Neuron (in vitro differentiated cells): ENCODE measurements around the gene PRR5.

Source experiments
- H2AFZ ChIP-seq: one replicate; pipeline ENCODE4 v1.6.1; 2013; ENCODE audit warnings: low read depth, mild to moderate bottlenecking, inconsistent platforms, low read length, moderate library complexity
- H3K27me3 ChIP-seq: one replicate; pipeline ENCODE4 v1.6.1; 2013; ENCODE audit warnings: low read length; ENCODE audit not compliant: insufficient read depth
- H3K36me3 ChIP-seq: one replicate; pipeline ENCODE4 v1.6.1; 2013; ENCODE audit warnings: low read length; ENCODE audit not compliant: insufficient read depth
- H3K4me1 ChIP-seq: one replicate; pipeline ENCODE4 v1.6.1; 2013; ENCODE audit warnings: low read length; ENCODE audit not compliant: insufficient read depth
- H3K4me3 ChIP-seq: 2 replicates; pipeline ENCODE4 v1.5.1; 2013; ENCODE audit warnings: mild to moderate bottlenecking, low read length, moderate library complexity
- H3K9me3 ChIP-seq: one replicate; pipeline ENCODE4 v1.6.1; 2013; ENCODE audit warnings: low read length

Gene PRR5

DNA sequence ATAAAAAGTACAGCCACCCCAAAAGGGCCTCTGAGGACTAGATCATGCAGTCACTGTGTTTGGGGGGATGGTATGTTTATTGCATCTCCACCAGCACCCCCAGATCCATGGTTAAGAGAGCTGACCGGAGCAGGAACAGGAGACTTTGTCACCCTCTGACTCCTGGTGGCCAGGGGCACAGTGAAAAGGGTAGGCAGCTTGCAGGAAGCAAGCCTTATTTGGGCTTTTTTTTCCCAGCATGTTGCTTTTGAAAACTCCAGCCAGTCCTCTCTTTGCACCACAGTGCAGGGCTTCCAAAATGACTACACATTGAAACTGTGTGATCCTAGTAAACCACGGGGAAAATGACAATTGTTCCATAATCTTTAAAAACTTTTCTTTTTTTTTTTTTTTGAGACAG lies 20.6 kb downstream of the PRR5 start:
- Histone ChIP-seq H2AFZ (no peak overlapping the region), H3K4me3 (no peak overlapping the region), H3K36me3 (no peaks in the 10 kb centered on the region), H3K9me3 (no peaks in the 10 kb centered on the region), H3K4me1 (no peaks in the 10 kb centered on the region), H3K27me3 (no peaks in the 10 kb centered on the region)

DNA sequence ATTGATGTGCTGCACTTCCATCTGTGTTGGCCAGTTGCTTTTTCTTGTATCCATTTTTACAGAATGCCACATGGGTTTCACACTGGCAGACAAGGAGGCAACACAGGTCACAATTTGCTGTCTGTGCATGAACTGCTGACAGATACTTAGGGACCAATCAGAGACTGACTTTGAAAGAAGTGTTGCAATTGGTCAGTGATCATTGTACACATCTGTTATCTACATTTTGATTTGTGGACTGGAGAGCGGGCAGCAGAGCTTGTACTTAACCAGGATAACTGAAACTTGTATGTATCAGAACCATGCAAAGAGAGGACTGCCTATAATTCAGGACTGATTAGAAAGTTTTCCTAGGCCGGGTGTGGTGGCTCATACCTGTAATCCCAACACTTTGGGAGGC lies 21.8 kb downstream of the PRR5 start:
- no peaks in the 10 kb centered on the region for H3K27me3 ChIP-seq
- H3K4me3 ChIP-seq, result no peak overlapping the region
- H3K4me1 ChIP-seq, result no peaks in the 10 kb centered on the region
- no peak overlapping the region for H2AFZ ChIP-seq
- H3K36me3 ChIP-seq, result no peaks in the 10 kb centered on the region
- H3K9me3 ChIP-seq, result no peaks in the 10 kb centered on the region

DNA sequence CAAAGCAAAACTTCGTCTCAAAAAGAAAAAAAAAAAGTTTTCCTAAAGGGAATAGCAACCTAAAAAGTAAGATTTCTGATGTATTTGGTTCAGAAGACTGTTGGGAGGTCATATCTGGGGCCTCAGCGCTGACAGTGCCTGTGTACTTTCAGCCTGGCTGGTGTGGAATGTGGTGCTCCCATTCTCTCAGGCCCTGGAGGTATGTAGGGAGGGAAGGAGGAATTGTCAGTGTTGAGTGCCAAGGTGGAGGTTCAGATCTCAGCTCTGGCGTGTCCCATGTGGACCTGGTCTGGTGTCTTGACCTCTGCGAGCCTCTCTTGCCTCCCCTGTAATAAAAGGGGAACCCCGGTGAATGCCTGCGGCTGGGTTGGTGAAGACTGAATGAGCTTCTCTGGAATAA lies 22.4 kb downstream of the PRR5 start:
- no peak overlapping the region for H2AFZ ChIP-seq
- H3K4me3 ChIP-seq, result no peak overlapping the region
- no peaks in the 10 kb centered on the region for H3K27me3 ChIP-seq
- H3K9me3 ChIP-seq, result no peaks in the 10 kb centered on the region
- H3K36me3 ChIP-seq, result no peaks in the 10 kb centered on the region
- no peaks in the 10 kb centered on the region for H3K4me1 ChIP-seq

- no peak overlapping the region for H2AFZ ChIP-seq
- H3K4me1 ChIP-seq, result peaks cover 3% of the 10 kb centered on the region
- H3K4me3 ChIP-seq, result no peak overlapping the region
- no peaks in the 10 kb centered on the region for H3K36me3 ChIP-seq
- H3K9me3 ChIP-seq, result no peaks in the 10 kb centered on the region
- no peaks in the 10 kb centered on the region for H3K27me3 ChIP-seq
Measured at GRCh38 chr22:44724859-44725258, 22.9 kb downstream of the PRR5 start.

DNA sequence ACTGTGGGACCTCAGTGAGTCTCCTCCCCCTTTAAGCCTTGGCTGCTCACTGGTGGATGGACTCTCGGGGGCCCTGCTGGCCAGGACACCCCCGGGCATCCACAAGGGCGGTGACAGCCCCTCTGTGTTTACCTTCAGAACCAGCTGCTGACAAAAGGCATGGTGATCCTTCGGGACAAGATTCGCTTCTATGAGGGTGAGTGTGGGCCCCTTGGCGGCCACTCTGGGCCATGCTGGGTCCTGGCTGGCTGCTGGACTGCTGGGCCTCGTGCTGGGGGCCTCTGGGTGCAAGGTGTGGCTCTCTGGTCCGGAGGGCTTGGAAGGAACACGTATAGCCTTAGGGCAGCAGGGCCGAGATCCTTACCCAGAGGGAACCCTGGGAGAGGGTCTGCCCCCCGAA lies 24.4 kb downstream of the PRR5 start:
- H3K36me3 ChIP-seq, result no peaks in the 10 kb centered on the region

DNA sequence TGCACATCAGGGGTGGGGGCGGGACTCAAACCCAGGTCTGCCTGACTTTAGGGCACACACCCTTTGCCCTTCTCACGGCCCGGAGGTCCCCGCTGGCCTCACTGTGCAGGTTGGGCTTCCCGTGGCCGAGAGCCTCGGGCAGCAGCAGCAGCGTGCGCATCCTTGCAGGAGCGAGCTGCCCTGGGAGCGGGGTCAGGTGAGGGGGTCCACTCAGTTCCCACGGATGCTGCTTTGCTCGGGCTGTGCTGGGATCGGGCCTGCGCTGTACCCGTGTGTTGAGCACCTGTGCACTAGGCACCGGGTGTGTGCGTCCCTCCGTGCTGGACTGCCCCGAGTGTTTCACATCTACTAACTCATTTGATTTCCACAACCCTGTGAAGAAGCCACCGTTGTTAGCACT lies 25.1 kb downstream of the PRR5 start:
- Histone ChIP-seq H2AFZ (no peak overlapping the region), H3K9me3 (no peaks in the 10 kb centered on the region), H3K4me3 (no peak overlapping the region), H3K36me3 (no peaks in the 10 kb centered on the region), H3K27me3 (no peaks in the 10 kb centered on the region), H3K4me1 (peaks cover 10% of the 10 kb centered on the region)

More for the DNA sequence above, 24.4 kb downstream of the PRR5 start:
- Histone ChIP-seq H2AFZ (no peak overlapping the region), H3K27me3 (no peaks in the 10 kb centered on the region), H3K4me3 (no peak overlapping the region), H3K9me3 (no peaks in the 10 kb centered on the region), H3K4me1 (peaks cover 10% of the 10 kb centered on the region)

DNA sequence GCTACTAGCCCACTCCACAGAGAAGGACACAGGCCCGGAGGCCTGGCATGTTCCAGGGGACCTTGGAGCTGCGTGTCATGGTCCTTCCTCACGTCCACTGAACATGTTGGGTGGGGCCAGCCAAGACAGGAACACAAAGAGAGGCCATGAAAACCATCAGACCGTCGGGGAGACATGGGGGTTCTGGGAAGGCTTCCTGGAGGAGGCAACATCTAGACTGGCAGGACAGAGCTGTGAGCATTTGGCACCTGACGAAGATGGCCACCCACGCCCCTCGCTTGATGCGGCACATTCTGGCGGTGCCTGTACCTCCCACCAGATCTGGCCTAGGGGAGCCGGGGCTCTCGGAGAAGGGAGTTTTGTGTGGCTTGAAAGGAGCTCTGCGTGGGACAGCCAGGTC lies 25.7 kb downstream of the PRR5 start:
- H3K9me3 ChIP-seq, result no peaks in the 10 kb centered on the region
- H3K27me3 ChIP-seq, result no peaks in the 10 kb centered on the region
- H3K4me1 ChIP-seq, result peaks cover 10% of the 10 kb centered on the region
- H2AFZ ChIP-seq, result no peak overlapping the region
- H3K4me3 ChIP-seq, result no peak overlapping the region
- H3K36me3 ChIP-seq, result no peaks in the 10 kb centered on the region

DNA sequence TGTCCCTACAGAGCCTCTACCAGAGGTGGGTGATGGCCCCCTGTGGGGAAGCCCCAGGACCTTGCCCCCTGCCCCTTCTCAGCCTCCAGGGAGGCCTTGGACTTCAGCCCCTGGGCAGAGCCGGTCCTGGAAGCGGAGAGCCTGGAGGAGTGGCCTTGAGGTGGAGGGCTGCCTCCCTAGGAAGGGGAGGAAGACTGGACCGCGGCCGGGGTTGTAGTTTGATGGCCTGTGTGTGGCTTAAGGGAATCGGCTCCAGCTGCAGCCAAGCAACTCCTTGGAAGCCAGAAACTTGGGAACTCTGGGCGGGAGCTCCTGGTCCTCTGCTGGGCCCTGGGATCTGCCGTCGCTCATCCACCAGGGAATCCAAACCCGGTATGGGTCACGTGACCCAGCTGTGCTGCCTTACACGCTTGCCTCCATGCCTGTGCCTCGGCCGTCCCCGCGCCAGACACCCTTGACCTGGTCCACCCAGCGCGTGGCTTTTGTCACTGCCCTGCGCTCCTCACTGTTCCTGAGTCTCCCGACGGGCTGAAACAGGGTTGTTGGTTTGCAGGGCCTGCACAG lies 26.8 kb downstream of the PRR5 start:
- Histone ChIP-seq H3K4me3 (no peak overlapping the region), H3K36me3 (no peaks in the 10 kb centered on the region), H3K27me3 (no peaks in the 10 kb centered on the region), H3K9me3 (no peaks in the 10 kb centered on the region), H3K4me1 (peaks cover 10% of the 10 kb centered on the region), H2AFZ (no peak overlapping the region)

DNA sequence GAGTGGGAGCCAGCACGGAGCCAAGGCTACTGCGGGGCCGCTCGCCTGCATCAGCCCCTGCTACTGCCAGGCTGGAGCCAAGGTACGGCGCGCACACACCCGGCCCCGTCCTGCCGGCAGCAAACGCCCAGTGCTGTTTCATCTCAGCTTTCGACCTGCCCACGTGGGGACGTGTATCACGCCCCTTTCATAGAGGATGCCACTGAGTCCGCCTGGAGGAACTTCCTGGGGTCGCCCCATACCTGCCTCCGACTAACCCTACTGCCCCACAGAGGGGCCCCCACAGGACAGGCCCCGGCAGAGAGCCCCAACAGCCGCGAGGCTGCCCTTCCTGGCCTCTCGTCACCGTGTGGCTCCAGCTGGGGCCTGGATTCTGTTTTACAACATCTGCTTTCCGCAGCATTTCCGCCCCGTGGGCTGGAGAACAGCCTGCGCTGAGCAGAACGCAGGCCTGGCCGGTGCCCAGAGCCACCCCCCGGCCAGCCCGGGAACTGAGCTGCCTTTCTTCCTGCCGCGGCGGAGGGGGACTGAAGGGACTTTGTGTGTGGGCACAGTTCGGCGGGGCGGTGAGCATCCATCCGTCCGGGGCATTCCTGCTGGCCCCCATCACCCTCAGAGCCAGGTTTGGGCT lies 27.5 kb downstream of the PRR5 start:
- no peak overlapping the region for H2AFZ ChIP-seq
- H3K4me1 ChIP-seq, result peaks cover 10% of the 10 kb centered on the region
- H3K4me3 ChIP-seq, result no peak overlapping the region
- no peaks in the 10 kb centered on the region for H3K27me3 ChIP-seq
- H3K9me3 ChIP-seq, result no peaks in the 10 kb centered on the region
- H3K36me3 ChIP-seq, result no peaks in the 10 kb centered on the region

DNA sequence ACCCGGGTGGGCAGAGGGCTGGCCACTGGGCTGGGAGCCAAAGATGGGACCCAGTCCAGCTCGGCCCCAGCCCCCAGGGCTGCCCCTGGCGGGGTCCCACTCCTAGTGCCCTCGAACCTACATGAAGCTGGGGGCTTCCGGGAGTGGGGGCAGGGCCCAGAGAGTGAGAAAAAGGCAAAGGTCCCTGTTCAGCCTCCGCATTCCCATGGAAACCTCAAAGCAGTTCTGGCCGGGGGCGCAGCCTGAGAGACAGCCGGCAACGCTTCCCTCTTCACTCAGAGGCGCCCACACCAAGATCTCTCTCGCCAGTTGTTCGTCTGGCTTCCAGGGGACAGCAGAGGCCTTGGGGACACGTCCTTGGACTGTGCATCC lies 28.0 kb downstream of the PRR5 start:
- Histone ChIP-seq H3K4me1 (peaks cover 10% of the 10 kb centered on the region), H3K4me3 (no peak overlapping the region), H3K36me3 (no peaks in the 10 kb centered on the region), H2AFZ (no peak overlapping the region), H3K27me3 (no peaks in the 10 kb centered on the region), H3K9me3 (no peaks in the 10 kb centered on the region)

- no peaks in the 10 kb centered on the region for H3K36me3 ChIP-seq
Measured at GRCh38 chr22:44730490-44731356, 28.7 kb downstream of the PRR5 start.

DNA sequence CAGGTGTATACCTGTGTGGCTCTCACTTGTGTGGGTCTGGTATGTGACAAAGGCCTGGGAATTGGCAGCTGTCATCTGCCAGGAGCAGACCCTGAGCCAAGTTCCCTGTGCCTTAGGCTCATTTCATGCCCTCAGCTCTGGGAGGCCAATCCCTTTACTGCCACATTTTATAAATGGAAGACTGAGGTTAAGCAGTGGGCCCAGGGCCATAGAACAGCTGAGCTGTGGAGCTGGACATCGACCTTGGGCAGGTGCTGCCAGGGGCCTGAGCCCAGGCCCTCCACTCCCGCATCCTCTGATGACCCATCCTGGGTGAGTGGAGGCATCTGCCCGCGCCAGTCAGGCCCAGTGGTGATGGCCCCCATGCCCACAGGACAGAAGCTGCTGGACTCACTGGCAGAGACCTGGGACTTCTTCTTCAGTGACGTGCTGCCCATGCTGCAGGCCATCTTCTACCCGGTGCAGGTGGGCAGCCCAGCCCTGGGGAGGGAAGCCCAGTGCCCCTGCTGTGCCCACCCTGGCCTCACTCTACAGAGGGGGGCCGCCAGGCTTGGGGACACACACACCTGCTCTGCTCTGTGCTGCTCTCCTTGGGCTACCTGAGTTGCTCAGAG lies 29.5 kb downstream of the PRR5 start:
- no peaks in the 10 kb centered on the region for H3K36me3 ChIP-seq
- peaks cover 10% of the 10 kb centered on the region for H3K4me1 ChIP-seq
- H3K4me3 ChIP-seq, result no peak overlapping the region
- H3K27me3 ChIP-seq, result no peaks in the 10 kb centered on the region
- H2AFZ ChIP-seq, result no peak overlapping the region
- H3K9me3 ChIP-seq, result no peaks in the 10 kb centered on the region

More at GRCh38 chr22:44730490-44731356, 28.7 kb downstream of the PRR5 start:
- no peaks in the 10 kb centered on the region for H3K27me3 ChIP-seq
- H3K4me3 ChIP-seq, result no peak overlapping the region
- H3K4me1 ChIP-seq, result peaks cover 10% of the 10 kb centered on the region
- H3K9me3 ChIP-seq, result no peaks in the 10 kb centered on the region
- no peak overlapping the region for H2AFZ ChIP-seq

DNA sequence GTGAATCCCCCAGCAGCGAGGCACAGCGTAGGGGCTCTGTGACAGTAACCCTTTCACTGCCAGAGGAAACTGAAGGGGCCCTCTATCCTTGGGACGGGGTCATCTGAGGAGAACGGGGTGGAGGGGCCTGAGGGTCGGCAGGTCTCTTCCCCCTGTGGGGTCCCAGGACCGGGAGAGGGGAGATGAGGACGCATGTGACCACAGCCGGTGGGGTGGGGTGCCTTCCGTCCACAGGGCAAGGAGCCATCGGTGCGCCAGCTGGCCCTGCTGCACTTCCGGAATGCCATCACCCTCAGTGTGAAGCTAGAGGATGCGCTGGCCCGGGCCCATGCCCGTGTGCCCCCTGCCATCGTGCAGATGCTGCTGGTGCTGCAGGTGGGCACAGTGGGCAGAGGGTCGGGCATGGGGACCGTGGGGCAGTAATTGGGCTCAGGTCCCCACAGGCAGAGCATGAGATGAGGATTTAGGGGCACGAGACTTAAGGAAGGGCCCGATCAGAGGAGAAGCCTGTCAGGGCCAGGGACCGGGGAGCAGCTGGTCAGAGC lies 30.1 kb downstream of the PRR5 start:
- H3K27me3 ChIP-seq, result no peaks in the 10 kb centered on the region
- no peaks in the 10 kb centered on the region for H3K36me3 ChIP-seq
- peaks cover 10% of the 10 kb centered on the region for H3K4me1 ChIP-seq
- H3K9me3 ChIP-seq, result no peaks in the 10 kb centered on the region
- no peak overlapping the region for H3K4me3 ChIP-seq
- no peak overlapping the region for H2AFZ ChIP-seq
